ENCODE results near the gene LEP.

Gene LEP

GRCh38 chr7:128247640-128248194 is 6.6 kb downstream of the LEP start:
- no peak overlapping the region for H3K4me3 ChIP-seq (ENCODE audit: low read length)
- TF ChIP-seq CTCF (conservative IDR thresholded peaks at IDR 0.05; ENCODE audit: low read depth, low read length) = no peak
- no peak for DNase-seq (ENCODE audit: low read depth)

GRCh38 chr7:128251337-128251736 is 10.3 kb downstream of the LEP start:
- TF ChIP-seq CTCF (conservative IDR thresholded peaks at IDR 0.05; ENCODE audit: low read depth, low read length) = no peak
- H3K4me3 ChIP-seq (ENCODE audit: low read length) = no peak overlapping the region
- DNase-seq (ENCODE audit: low read depth) = no peak

- no peak overlapping the region for H3K4me3 ChIP-seq (ENCODE audit: low read length)
- DNase-seq (ENCODE audit: low read depth) = no peak
- TF ChIP-seq CTCF (conservative IDR thresholded peaks at IDR 0.05; ENCODE audit: low read depth, low read length) = no peak
These were observed 12.6 kb downstream of the LEP start for GRCh38 chr7:128253701-128254100.

GRCh38 chr7:128254470-128254869 is 13.4 kb downstream of the LEP start:
- DNase-seq (ENCODE audit: low read depth) = no peak
- H3K4me3 ChIP-seq (ENCODE audit: low read length) = no peak overlapping the region
- TF ChIP-seq CTCF (conservative IDR thresholded peaks at IDR 0.05; ENCODE audit: low read depth, low read length) = no peak

- DNase-seq (ENCODE audit: low read depth) = no peak
- TF ChIP-seq CTCF (conservative IDR thresholded peaks at IDR 0.05; ENCODE audit: low read depth, low read length) = no peak
- no peak overlapping the region for H3K4me3 ChIP-seq (ENCODE audit: low read length)
These were observed 14.2 kb downstream of the LEP start for GRCh38 chr7:128255271-128255670.

GRCh38 chr7:128257458-128257857 is 16.4 kb downstream of the LEP start:
- H3K4me3 ChIP-seq (ENCODE audit: low read length) = no peak overlapping the region
- no peak for DNase-seq (ENCODE audit: low read depth)
- no peak for TF ChIP-seq CTCF (conservative IDR thresholded peaks at IDR 0.05; ENCODE audit: low read depth, low read length)

GRCh38 chr7:128259131-128260061 is 18.3 kb downstream of the LEP start:
- no peak for DNase-seq (ENCODE audit: low read depth)
- no peak overlapping the region for H3K4me3 ChIP-seq (ENCODE audit: low read length)
- no peak for TF ChIP-seq CTCF (conservative IDR thresholded peaks at IDR 0.05; ENCODE audit: low read depth, low read length)

All from retinal pigment epithelial cell (primary cell).